Putamen (tissue), 1 donor: Measurements from ENCODE around the gene PSEN2.
A peak's percentile ranks its signal among the peaks of the same experiment; 100 is the strongest.

Experiments
- DNase-seq: peaks from one replicate; pipeline ENCODE4 v3.0.0-alpha.2; 2016; ENCODE audit warnings: low spot score

PSEN2 gene

DNA sequence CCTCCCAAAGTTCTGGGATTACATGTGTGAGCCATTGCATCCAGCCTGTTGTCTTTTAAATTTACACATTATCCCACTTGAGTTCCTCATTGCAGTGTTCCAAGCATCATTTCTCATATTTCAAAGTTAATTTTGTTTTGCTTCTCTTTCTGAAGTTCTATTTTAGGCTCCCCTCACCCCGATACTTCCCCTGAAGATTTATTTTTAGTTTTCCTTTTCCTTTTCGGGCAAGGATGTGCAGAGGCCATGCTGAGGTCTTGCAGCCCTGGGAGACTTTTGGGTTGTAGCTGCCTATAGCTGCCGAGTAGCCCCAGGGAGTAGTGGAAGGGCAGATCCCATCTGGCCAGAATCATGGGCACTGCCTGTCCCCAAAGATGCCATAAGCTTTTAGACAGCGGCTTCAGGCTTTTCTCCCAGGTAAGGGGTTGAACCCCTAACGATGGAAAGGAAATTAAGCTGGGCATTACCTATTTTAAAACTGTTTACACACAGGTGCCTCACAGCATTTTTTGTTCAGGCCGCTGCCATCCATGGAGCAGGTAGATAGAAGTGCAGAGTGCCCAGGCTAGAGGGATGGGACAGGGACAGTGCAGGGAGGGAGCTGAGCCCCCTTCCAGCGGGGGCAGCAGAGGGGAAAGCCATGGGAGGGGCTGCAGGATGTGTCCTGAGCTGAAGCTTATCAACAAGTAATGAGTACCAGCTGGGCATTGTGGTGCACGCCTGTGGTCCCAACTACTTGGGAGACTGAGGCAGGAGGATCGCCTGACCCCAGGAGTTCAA, 15.9 kb downstream of the PSEN2 start:
- no peak for DNase-seq

DNA sequence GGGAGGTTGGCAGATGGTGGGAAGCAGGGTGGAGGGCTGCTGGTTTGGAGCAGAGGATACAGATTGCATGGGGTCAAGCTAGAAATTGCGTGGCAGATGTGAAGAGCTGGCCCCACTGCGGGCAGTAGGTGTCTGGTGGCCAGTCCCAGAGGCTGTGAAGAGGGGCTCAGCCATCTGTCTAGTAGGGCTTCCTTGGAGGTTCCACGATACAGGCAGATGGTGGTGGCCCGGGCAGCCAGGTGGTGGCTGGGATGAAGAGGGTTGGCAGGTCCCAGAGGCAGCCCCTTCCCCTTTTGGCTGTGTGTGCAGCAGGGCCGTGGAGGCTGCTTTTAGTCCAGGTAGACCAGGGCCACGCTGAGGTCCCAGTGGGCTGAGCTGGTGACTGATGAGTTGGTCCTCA, 16.6 kb downstream of the PSEN2 start:
- DNase-seq, result no peak

DNA sequence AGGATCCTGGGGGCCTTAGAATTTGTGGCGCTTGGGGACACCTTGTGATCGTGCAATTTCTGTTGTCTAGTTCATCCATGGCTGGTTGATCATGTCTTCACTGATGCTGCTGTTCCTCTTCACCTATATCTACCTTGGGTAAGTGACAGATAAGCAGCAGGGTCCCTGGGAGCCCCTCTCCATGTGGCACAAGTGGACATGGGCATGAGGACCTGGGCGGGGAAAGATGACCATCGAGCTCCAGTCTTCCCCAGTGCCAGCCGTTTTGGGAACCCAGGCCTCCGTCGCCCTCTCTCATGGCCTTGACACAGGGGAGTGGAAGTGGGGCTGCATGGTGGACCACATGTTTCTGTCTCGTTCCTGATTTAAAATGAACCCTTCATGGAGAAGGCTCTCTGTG, 17.6 kb downstream of the PSEN2 start:
- no peak for DNase-seq

DNA sequence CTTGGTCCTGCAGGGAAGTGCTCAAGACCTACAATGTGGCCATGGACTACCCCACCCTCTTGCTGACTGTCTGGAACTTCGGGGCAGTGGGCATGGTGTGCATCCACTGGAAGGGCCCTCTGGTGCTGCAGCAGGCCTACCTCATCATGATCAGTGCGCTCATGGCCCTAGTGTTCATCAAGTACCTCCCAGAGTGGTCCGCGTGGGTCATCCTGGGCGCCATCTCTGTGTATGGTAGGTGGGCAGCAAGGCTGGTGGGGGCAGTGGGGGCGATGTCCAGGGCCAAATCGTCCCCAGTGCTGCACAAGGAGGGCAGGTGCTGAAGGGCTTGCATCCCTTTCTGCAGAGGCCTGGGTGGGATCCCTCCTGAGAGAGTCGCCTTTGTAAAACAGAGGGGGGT, 18.4 kb downstream of the PSEN2 start:
- no peak for DNase-seq

DNA sequence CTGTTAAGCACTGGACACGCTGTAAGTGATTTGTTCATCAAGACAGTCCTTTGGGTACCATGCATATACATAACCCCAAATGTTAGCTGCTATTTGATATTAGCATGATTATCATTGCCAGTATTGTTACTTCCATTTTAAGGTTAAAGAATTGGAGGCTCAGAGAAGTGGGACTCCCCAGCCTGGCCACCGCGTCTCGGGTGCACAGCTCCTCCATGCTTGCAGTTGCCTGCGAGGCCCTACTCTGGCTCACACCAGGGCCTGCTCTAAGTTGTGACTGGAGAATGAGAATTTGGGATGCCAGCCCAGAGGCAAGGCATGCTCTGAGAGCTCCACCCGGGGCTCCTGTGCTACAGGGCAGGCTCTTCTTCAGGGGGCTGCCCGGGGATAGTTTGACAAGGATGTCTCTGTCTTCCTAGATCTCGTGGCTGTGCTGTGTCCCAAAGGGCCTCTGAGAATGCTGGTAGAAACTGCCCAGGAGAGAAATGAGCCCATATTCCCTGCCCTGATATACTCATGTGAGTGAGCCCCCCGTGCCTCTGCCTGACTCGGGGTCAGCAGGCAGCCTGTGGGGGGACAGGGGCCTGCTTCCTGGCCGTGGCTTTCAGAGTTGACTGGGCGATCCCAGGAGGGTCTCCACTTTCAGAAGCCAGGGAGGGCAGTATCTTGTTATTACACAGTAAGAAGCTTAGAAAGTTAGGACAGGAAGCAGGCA, 19.4 kb downstream of the PSEN2 start:
- no peak for DNase-seq

DNA sequence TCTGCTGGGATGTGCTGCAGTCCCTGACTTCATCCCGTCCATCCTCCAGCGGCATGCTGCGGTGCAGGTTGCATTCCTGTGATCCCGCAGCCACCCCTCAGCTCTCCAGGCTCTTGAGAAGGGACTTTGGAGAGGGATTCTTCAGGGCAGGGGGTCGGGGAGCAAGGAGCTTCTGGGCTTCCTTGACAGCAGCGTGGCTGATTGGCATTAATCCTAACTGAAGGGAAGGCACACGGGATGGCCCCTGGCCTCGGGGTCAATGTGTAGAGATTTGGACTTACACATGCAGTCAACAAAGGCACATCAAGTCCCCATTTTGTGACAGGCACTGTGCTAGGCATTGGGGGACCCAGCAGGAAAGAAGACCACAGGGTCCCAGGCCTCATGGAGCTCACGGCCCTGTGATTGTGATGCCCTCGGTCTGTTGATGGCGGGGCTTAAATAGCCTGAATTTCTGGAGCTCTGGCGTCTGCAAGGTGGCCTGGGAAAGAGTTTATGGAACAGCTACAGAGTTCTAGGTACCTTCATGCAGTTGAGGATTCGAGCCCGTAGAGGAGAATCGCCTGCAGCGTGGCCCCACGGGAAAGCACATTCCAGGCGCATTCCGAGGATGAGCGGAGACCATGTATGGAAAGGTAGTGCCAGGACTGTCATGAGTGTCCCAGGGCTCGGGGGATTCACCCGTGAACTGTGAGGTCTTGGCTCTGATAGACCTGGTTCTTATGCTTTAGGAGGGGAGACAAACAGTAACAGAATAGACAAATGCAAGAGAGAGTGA, 20.1 kb downstream of the PSEN2 start:
- DNase-seq, result no peak

DNA sequence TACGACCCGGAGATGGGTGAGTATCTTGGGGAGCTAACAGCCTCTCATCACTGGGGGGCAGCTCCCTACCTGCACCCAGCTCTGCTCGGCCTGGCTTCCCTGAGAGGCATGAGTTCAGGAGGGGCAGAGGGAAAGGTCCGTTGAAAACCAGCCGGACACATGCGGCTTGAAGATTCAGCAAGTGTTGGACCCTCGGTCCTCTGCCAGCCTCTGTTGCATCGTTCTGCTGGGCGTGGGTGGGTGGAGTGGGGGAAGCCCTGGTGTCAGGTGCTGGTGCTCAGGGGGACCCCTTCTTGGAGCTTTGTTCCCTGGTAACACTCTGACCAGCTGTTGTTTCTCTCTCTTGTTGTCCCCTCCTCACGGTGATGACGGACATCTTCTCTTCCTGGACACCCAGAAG, 20.9 kb downstream of the PSEN2 start:
- no peak for DNase-seq

DNA sequence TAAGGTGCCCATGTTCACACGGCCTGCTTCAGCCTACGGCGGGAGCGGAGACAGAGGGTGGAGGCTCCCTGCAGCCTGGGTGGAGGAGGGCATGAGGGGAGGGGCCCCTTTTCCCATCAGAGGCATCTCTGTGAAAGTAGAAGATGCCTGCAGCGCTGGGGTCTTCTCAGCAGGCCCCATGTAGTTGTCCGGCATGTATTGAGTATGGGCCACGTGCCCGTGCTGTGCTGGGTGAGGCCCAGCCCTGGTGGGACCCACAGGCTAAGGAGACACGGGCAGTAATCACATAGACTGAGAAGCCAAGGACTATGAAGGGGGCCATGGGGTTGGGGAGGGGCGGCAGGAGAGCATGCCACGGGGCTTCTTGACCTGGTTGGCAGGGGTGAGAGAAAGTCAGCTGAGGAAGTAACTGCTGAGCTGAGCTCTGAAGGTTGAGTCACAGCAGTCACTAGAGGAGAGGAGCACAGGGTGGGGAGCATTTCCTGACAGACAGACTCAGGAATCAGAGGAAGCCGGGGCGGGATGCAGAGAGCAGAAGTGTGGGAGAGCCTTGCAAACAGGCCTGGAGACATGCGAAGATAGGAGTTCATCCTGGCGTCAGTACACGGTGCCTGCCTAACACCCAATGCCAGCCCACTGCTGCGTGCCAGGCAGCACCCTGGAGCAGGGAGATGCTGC, 21.6 kb downstream of the PSEN2 start:
- DNase-seq, result peak; percentile 83

DNA sequence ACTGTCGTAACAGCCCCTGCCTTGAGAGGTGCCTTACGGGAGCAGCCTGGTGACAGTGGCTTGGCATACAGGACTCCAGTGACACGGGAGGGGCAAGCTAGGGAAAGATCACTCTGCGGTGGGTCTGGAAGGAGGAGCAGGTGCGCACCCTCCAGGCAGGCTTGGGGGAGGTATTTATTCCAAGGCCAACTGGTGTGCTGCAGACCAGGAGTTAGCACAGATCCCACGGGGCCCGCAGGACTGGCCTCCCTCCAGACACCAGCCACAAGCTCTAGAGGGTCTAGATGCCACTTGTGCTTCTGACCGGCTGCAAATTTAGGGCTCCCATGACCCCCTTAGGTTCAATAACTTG, 22.1 kb downstream of the PSEN2 start:
- no peak for DNase-seq

DNA sequence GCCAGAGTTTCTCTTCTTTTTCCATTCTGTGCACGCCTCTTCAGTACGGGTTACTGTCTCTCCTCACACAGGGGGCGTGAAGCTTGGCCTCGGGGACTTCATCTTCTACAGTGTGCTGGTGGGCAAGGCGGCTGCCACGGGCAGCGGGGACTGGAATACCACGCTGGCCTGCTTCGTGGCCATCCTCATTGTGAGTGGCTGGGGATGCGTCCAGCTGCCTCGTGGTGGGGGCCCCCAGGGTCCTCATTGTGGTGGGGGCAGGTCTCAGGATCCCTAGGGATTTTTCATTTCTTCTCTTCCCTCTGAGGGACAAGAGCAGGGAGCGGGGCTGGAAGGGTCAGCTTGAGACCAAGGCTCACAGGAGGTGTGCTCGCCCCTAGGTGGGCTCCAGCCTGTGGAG, 23.5 kb downstream of the PSEN2 start:
- DNase-seq, result no peak

DNA sequence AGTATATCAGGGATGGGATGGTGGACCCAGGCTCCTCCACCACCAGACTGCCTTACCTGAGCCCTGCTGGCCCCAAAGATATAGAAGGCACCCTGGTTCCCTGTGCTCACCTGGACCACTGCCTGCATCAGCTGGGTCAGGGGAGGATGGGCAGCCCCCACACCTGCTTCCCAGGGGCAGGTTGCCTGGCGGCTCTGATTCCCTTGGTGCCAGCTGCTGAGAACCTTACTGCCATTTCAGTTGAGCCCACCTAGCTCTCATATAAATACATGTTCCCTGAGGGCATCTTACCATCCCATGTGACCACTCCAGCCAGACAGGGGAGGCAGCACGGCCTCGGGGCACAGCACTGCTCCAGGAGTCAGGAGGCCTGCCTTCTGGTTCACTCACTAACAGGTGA, 24.4 kb downstream of the PSEN2 start:
- no peak for DNase-seq

DNA sequence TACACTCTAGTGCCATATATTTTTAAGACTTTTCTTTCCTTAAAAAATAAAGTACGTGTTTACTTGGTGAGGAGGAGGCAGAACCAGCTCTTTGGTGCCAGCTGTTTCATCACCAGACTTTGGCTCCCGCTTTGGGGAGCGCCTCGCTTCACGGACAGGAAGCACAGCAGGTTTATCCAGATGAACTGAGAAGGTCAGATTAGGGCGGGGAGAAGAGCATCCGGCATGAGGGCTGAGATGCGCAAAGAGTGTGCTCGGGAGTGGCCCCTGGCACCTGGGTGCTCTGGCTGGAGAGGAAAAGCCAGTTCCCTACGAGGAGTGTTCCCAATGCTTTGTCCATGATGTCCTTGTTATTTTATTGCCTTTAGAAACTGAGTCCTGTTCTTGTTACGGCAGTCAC, 25.2 kb downstream of the PSEN2 start:
- DNase-seq, result no peak

DNA sequence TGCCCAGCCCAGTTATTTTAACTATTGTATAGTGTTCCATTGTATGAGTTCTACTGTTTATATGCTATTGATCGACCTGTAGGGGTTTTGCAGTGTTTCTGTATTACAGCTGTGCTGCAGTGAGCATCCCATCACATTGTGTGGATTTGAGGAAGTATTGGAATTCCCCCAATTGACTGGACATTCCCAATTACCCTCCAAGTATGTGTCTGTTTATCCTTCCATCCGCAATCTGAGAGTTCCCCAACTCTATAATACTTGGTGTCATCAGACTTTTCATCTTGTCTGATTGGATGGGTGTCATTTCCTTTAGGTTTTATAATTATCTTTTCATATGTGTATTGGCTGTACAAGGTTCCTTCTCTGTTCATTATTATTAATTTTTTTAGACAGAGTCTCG, 27.8 kb downstream of the PSEN2 start:
- DNase-seq, result no peak

DNA sequence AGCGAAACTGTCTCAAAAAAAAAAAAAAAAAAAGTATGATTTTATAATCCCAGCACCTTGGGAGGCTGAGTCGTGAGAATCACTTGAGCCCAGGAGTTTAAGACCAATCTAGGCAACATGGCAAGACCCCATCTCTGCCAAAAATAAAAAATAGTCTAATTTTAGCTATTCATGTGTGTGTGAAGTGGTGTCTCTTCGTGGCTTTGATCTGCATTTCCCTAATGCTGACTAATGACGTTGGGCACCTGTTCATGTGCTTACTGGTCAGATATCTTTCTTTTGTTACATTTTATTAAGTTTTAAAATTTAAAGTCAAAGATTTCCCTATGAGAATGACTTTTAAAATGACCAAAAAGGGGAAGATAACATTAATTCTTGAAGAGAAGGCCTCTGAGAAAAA, 31.0 kb downstream of the PSEN2 start:
- no peak for DNase-seq

DNA sequence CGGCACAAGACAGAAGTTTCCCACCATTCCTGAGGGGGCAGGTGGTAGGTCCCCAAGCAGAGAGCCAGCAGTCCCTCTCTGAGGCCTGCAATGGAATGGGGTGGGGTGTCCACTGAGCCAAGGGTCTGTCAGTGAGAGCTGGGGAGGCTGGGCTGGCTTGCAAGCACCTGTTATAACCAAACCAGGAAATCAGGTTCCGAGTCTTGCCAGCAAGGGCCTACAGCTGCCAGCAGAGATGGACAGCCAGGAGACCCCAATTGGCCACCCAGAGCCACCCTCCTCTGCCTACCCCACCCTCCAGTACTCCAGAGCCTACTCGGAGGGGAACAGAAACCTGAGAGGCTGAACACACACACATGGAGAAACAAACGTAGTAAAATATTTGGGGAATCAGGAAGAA, 32.2 kb downstream of the PSEN2 start:
- no peak for DNase-seq

DNA sequence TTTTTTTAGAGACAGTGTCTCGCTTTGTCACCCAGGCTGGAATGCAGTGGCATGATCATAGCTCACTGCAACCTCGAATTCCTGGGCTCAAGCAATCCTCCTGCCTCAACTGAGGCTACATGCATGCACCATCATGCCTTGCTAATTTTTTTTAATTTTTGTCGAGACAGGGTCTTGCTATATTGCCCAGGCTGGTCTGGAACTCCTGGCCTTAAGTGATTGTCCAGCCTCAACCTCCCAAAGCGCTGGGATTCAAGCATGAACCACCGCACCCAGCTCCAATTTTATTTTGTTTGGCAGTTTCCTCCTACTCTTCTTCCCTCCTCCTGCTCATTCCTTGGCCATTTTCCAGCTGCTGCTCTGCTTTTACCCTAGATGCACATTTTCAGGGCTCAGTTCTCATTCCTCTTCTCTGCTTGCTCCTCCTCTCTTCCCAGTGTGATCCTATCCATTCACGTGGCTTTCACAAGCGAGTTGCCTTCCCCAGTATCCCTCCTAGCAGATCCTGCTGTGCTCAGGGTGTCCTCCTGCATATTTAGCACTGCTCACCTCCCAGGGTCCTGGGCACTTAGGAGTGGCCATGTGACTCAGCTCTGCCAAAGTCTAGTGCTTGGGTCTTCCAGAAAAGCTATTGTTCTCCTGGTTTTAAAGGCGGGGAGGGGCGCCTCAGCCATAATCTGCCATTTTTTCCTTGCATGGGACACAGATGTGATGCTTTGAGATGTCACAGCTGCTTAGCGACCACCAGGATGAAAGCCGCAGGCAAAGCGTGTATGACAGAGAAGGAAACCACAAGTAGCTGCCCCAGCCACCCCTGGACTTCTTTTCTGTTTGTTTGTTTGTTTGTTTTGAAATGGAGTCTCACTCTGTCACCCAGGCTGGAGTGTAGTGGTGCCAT, 33.7 kb downstream of the PSEN2 start:
- DNase-seq, result peak; percentile 74

DNA sequence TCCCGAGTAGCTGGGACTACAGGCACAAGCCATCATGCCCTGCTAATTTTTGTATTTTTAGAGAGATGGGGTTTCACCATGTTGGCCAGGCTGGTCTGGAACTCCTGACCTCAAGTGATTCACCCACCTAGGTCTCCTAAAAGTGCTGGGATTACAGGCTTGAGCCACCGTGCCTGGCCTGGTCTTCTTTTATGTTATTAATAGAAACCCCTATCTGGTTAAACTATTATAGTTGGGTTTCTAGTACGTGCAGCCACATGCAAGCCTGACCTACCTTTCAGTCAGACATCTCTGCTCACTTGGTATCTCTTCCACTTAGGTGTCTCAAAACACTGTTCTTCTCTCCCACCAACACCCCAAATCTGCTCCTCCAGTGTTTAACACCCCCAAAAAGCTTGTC, 34.4 kb downstream of the PSEN2 start:
- no peak for DNase-seq

DNA sequence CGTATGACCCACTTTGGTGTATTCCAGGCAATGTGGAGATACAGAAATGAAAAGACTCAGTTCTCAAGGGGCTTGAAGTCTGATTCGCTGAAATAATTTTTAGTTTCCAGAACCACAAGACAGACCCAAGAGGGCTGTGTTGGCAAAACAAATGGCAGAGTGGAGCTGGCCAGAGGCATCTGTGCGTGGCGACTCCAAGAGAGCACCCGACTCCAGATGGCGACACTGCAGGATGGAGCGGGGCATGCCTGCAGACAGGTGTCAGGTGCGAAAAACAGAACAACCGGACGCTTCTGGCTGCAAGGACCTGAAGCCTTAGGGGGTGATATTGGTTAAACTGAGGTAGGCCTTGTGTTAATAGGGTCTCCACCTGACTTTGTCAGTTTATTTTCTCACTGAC, 38.0 kb downstream of the PSEN2 start:
- DNase-seq, result no peak

DNA sequence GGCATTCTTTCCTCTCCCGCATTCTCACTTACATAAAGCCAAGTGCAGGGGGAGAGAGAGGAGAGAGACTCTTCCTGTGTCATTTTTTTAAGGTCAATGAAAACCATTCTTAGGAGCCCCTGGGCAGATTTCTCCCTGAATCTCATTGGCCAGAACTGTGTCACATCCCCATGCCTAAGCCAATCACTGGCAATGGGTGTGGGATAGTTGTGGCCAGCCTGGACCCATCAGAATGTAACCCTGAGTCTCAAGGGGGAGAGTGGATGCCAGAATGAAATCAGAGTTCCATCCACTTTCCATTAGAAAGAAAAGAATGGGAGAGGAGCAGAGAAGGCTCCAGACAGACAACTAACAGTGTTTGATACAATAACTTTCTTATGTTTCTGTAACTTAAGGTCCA, 38.5 kb downstream of the PSEN2 start:
- DNase-seq, result no peak

DNA sequence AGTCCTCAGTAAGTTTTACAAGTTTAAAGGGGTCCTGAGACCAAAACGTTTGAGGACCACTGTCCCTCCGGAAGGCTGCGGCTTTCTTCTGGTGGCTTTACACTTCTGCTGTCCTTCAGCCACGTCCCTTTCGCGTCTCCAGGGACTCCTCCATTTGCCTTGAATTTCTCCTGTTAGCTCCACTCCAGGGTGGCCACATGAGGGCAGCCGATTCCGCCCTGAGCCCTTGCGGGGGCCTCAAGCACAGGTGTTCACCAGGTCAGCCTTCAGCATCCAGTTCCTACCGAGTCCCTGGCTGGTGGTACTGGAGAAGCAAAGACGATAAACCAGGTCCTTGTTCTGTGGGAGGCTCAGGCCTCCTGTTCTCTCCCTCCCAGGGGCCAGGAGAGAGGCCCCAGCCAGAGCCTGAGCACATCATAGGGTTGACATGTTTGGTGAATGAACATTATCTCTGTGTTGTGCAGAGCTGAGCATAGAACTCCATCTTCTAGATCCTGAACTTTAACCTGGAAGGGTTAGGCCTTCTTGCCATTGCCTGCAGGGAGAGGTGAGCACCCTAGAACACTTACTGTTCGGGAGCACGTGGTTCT, 42.3 kb downstream of the PSEN2 start:
- peak; percentile 27 for DNase-seq

DNA sequence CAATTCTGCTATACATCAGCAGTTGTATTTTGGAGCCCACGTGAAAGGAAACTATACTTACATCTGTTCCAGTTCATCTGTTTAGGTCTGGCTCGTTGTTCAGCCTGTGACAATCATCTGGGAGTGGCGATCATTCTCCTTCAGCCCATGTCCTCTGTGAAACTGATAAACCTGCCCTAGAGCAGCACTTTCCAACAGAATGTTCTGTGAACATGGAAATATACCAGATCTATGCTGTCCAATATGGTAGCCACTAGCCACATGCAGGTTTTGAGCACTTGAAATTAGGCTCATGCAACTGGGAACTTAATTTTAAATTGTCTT, 45.2 kb downstream of the PSEN2 start:
- no peak for DNase-seq
